ENCODE measurements around the gene RNF166. TPM values are rescaled to one million over a fixed set of nuclear protein-coding genes. Genes with fewer than 3 reads are reported as not detected.

The RNF166 gene
- total and polyA plus RNA-seq, 2 donors (not counting 3 experiments of a cell fraction or from before 2014, with no cell fraction given): 27.6 to 38.8 TPM

DNA sequence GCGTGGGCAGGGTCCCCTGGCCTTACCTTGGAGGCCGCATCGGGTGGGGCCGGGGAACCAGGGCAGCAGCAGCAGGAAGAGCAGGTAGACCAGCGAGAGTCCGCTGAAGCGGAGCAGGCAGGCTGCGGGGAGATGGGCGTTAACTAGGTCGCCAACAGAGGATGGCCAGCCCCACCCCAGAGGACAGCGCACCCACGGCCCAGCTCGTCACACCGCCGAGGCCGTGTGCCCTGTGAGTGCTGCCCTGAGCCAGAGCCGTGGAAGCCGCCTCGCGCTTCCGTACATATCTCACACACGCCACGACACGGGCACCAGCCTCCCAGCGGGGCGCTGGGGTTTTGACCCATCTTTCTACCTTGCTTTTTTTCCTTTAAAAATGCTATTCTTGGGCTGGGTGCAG, 43.1 kb upstream of the RNF166 start:
- no peaks in the 10 kb centered on the region for H3K27me3 ChIP-seq (ENCODE audit: control insufficient read depth in 2 of 2, insufficient read depth in 2 of 2, low read length in 2 of 2)
- H3K4me3 ChIP-seq (replicated peaks in 1 of 3; ENCODE audit: insufficient read depth in 1 of 3, low read depth in 1 of 3, low read length in 3 of 3): no peak overlapping the region
- BruUV-seq (replicated peaks): no TSS peak
- ChIA-PET POLR2A (no interaction called here), CTCF (interaction anchor here (4.7 kb wide), 1 partner anchor 12 kb away, joined by 19 read pairs; no protein-coding TSS in a partner anchor)
- intact Hi-C loops (cut with micrococcal nuclease): no loop called here
- H3K36me3 ChIP-seq (ENCODE audit: control insufficient read depth in 2 of 2, extremely low read depth in 1 of 2, insufficient read depth in 2 of 2, low read length in 2 of 2): peaks cover 3 to 9% of the 10 kb centered on the region in 2 experiments
- H3K79me2 ChIP-seq (ENCODE audit: control insufficient read depth, insufficient read depth, low read length): peaks cover 50% of the 10 kb centered on the region
- no peak overlapping the region for H3K27ac ChIP-seq (ENCODE audit: insufficient read depth, low read depth, low read length)
- no peak overlapping the region for H3K4me2 ChIP-seq (ENCODE audit: insufficient read depth, low read length)
- H3K9me1 ChIP-seq (replicated peaks; ENCODE audit: control insufficient read depth, extremely low read depth, insufficient read depth, low read length): no peaks in the 10 kb centered on the region
- dilution Hi-C loops (cut with MboI; ENCODE audit: extremely low pct_ligation_motif_present, low sequenced_read_pairs): no loop called here
- TF ChIP-seq EZH2 (IDR thresholded peaks at IDR 0.05; ENCODE audit: borderline replicate concordance, low read depth, low read length, severe bottlenecking) (no peak), POLR2AphosphoS5 (IDR thresholded peaks at IDR 0.05; ENCODE audit: insufficient read depth, low read depth, low read length) (no peak), GATA2 (IDR thresholded peaks at IDR 0.05; ENCODE audit: insufficient read depth, insufficient read length, low read depth, low read length) (no peak), POLR2A (IDR thresholded peaks at IDR 0.05; ENCODE audit: low read depth, low read length) (no peak), JUN (IDR thresholded peaks at IDR 0.05; ENCODE audit: borderline replicate concordance, insufficient read depth, insufficient read length, low read depth) (no peak), MYC (IDR thresholded peaks at IDR 0.05; ENCODE audit: low read depth, low read length) (no peak)
- TF ChIP-seq, protein P1, sequence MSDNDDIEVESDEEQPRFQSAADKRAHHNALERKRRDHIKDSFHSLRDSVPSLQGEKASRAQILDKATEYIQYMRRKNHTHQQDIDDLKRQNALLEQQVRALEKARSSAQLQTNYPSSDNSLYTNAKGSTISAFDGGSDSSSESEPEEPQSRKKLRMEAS (IDR thresholded peaks at IDR 0.05; ENCODE audit: insufficient read depth, insufficient read length): no peak
- no peak for DNase-seq (ENCODE audit: low read depth, low spot score)
- no peak overlapping the region for H2AFZ ChIP-seq (ENCODE audit: low read depth, low read length)
- H3K4me1 ChIP-seq (ENCODE audit: control insufficient read depth, extremely low read depth, insufficient read depth, low read length): peaks cover 7% of the 10 kb centered on the region
- no peak for FAIRE-seq
- no peak overlapping the region for H3K9ac ChIP-seq (replicated peaks; ENCODE audit: extremely low read depth, insufficient read depth, low read length)
- no peaks in the 10 kb centered on the region for H3K9me3 ChIP-seq (replicated peaks; ENCODE audit: control insufficient read depth, insufficient read depth, low read length)
- no peaks in the 10 kb centered on the region for H4K20me1 ChIP-seq (replicated peaks; ENCODE audit: control insufficient read depth, extremely low read depth, insufficient read depth, low read length)

DNA sequence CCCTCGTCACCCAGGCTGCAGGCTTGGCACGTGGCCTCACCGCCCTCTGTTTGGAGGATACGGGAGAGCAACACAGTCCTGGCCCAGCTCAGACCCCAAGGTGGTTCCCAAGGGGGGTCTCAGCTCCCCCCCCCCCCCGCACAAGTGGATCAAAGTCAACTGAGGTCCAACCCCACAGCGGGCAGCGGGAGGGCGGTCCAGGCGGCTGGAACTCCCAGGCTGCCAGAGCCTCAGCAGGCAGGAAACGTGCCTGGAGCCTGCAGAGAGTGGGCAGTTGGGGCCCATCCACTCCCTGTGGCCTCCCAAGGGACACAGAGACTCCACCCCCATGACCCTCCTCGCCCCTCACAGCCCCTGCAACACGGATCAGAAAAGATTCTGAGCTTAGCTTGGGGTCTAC, 42.2 kb upstream of the RNF166 start:
- DNase-seq (ENCODE audit: low read depth, low spot score) (no peak), FAIRE-seq (no peak)
- intact Hi-C loops (cut with micrococcal nuclease) (no loop called here), dilution Hi-C loops (cut with MboI; ENCODE audit: extremely low pct_ligation_motif_present, low sequenced_read_pairs) (no loop called here)
- no TSS peak for BruUV-seq (replicated peaks)
- TF ChIP-seq GATA2 (IDR thresholded peaks at IDR 0.05; ENCODE audit: insufficient read depth, insufficient read length, low read depth, low read length) (no peak), EZH2 (IDR thresholded peaks at IDR 0.05; ENCODE audit: borderline replicate concordance, low read depth, low read length, severe bottlenecking) (no peak), FOS (IDR thresholded peaks at IDR 0.05; ENCODE audit: borderline replicate concordance, insufficient read depth, low read length) (no peak), MYC (IDR thresholded peaks at IDR 0.05; ENCODE audit: low read depth, low read length) (no peak), JUN (IDR thresholded peaks at IDR 0.05; ENCODE audit: borderline replicate concordance, insufficient read depth, insufficient read length, low read depth) (no peak), POLR2A (IDR thresholded peaks at IDR 0.05; ENCODE audit: low read depth, low read length) (no peak), POLR2AphosphoS5 (IDR thresholded peaks at IDR 0.05; ENCODE audit: insufficient read depth, low read depth, low read length) (no peak)
- TF ChIP-seq, protein P1 (IDR thresholded peaks at IDR 0.05; ENCODE audit: insufficient read depth, insufficient read length): no peak
- TF ChIP-seq, protein P2, sequence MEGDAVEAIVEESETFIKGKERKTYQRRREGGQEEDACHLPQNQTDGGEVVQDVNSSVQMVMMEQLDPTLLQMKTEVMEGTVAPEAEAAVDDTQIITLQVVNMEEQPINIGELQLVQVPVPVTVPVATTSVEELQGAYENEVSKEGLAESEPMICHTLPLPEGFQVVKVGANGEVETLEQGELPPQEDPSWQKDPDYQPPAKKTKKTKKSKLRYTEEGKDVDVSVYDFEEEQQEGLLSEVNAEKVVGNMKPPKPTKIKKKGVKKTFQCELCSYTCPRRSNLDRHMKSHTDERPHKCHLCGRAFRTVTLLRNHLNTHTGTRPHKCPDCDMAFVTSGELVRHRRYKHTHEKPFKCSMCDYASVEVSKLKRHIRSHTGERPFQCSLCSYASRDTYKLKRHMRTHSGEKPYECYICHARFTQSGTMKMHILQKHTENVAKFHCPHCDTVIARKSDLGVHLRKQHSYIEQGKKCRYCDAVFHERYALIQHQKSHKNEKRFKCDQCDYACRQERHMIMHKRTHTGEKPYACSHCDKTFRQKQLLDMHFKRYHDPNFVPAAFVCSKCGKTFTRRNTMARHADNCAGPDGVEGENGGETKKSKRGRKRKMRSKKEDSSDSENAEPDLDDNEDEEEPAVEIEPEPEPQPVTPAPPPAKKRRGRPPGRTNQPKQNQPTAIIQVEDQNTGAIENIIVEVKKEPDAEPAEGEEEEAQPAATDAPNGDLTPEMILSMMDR (IDR thresholded peaks at IDR 0.05; ENCODE audit: extremely low read depth in 1 of 2, insufficient read depth in 1 of 2, low read depth in 1 of 2, low read length in 2 of 2): no peak
- Histone ChIP-seq H4K20me1 (replicated peaks; ENCODE audit: control insufficient read depth, extremely low read depth, insufficient read depth, low read length) (no peaks in the 10 kb centered on the region), H3K9me3 (replicated peaks; ENCODE audit: control insufficient read depth, insufficient read depth, low read length) (no peaks in the 10 kb centered on the region), H3K27ac (ENCODE audit: insufficient read depth, low read depth, low read length) (no peak overlapping the region), H3K9me1 (replicated peaks; ENCODE audit: control insufficient read depth, extremely low read depth, insufficient read depth, low read length) (no peaks in the 10 kb centered on the region), H3K4me2 (ENCODE audit: insufficient read depth, low read length) (no peak overlapping the region), H3K4me3 (replicated peaks in 1 of 3; ENCODE audit: insufficient read depth in 1 of 3, low read depth in 1 of 3, low read length in 3 of 3) (no peak overlapping the region), H3K9ac (replicated peaks; ENCODE audit: extremely low read depth, insufficient read depth, low read length) (no peak overlapping the region), H3K36me3 (ENCODE audit: control insufficient read depth in 2 of 2, extremely low read depth in 1 of 2, insufficient read depth in 2 of 2, low read length in 2 of 2) (peaks cover 3 to 6% of the 10 kb centered on the region in 2 experiments), H3K27me3 (ENCODE audit: control insufficient read depth in 2 of 2, insufficient read depth in 2 of 2, low read length in 2 of 2) (no peaks in the 10 kb centered on the region), H2AFZ (ENCODE audit: low read depth, low read length) (no peak overlapping the region), H3K79me2 (ENCODE audit: control insufficient read depth, insufficient read depth, low read length) (peaks cover 44% of the 10 kb centered on the region), H3K4me1 (ENCODE audit: control insufficient read depth, extremely low read depth, insufficient read depth, low read length) (peaks cover 7% of the 10 kb centered on the region)
- CTCF ChIA-PET: interaction anchor here (4.7 to 6.7 kb wide), 2 partner anchors 11 to 37 kb away, joined by 19 to 56 read pairs; partner anchors contain the start of gene PIEZO1
- POLR2A ChIA-PET: no interaction called here

All from endothelial cell of umbilical vein (primary cell).